Measurements from ENCODE around the gene POMT1. TPM values are rescaled to one million over a fixed set of nuclear protein-coding genes. Genes with fewer than 3 reads are reported as not detected.

Gene POMT1
- total RNA-seq, 1 donor from 2014 or later: 14.5 TPM

- no peak for DNase-seq (ENCODE audit: extremely low spot score in 2 of 2)
- no peaks in the 10 kb centered on the region for H3K27me3 ChIP-seq
- peaks cover 0 to 89% of the 10 kb centered on the region in 2 donors for H3K36me3 ChIP-seq
- H3K9me3 ChIP-seq: no peaks in the 10 kb centered on the region
- no peak overlapping the region for H3K27ac ChIP-seq
- intact Hi-C loops (cut with DNase I): no loop called here
- no peaks in the 10 kb centered on the region for H3K4me1 ChIP-seq
- H3K4me3 ChIP-seq: no peak overlapping the region
- TF ChIP-seq POLR2AphosphoS5 (IDR thresholded peaks at IDR 0.05; ENCODE audit: insufficient read depth in 1 of 2, low read depth in 1 of 2) (no peak), CTCF (IDR thresholded peaks at IDR 0.05) (no peak), POLR2A (IDR thresholded peaks at IDR 0.05) (no peak)
Measured at GRCh38 chr9:131461166-131461565, 41.6 kb upstream of the POMT1 start.

GRCh38 chr9:131464354-131465000, 38.2 kb upstream of the POMT1 start:
- peaks cover 0 to 86% of the 10 kb centered on the region in 2 donors for H3K36me3 ChIP-seq

GRCh38 chr9:131465401-131465800, 37.3 kb upstream of the POMT1 start:
- intact Hi-C loops (cut with DNase I): no loop called here
- Histone ChIP-seq H3K4me3 (no peak overlapping the region), H3K27ac (no peak overlapping the region), H3K36me3 (peaks cover 0 to 88% of the 10 kb centered on the region in 2 donors), H3K27me3 (no peaks in the 10 kb centered on the region), H3K4me1 (no peaks in the 10 kb centered on the region), H3K9me3 (no peaks in the 10 kb centered on the region)
- TF ChIP-seq CTCF (IDR thresholded peaks at IDR 0.05): no peak
- no peak for TF ChIP-seq POLR2AphosphoS5 (IDR thresholded peaks at IDR 0.05; ENCODE audit: insufficient read depth in 1 of 2, low read depth in 1 of 2)
- DNase-seq (ENCODE audit: extremely low spot score in 2 of 2): no peak

More at GRCh38 chr9:131464354-131465000, 38.2 kb upstream of the POMT1 start:
- no peak for DNase-seq (ENCODE audit: extremely low spot score in 2 of 2)
- Histone ChIP-seq H3K27ac (no peak overlapping the region), H3K9me3 (no peaks in the 10 kb centered on the region), H3K27me3 (no peaks in the 10 kb centered on the region), H3K4me3 (no peak overlapping the region), H3K4me1 (no peaks in the 10 kb centered on the region)
- intact Hi-C loops (cut with DNase I): no loop called here
- no peak for TF ChIP-seq POLR2AphosphoS5 (IDR thresholded peaks at IDR 0.05; ENCODE audit: insufficient read depth in 1 of 2, low read depth in 1 of 2)
- no peak for TF ChIP-seq CTCF (IDR thresholded peaks at IDR 0.05)
- TF ChIP-seq POLR2A (IDR thresholded peaks at IDR 0.05): no peak

- peaks cover 0 to 90% of the 10 kb centered on the region in 2 donors for H3K36me3 ChIP-seq
- no peak for DNase-seq (ENCODE audit: extremely low spot score in 2 of 2)
Measured at GRCh38 chr9:131467214-131467935, 35.3 kb upstream of the POMT1 start.

More at GRCh38 chr9:131467214-131467935, 35.3 kb upstream of the POMT1 start:
- Histone ChIP-seq H3K4me1 (no peaks in the 10 kb centered on the region), H3K27ac (no peak overlapping the region), H3K4me3 (no peak overlapping the region), H3K9me3 (no peaks in the 10 kb centered on the region), H3K27me3 (no peaks in the 10 kb centered on the region)
- no peak for TF ChIP-seq POLR2A (IDR thresholded peaks at IDR 0.05)
- TF ChIP-seq POLR2AphosphoS5 (IDR thresholded peaks at IDR 0.05; ENCODE audit: insufficient read depth in 1 of 2, low read depth in 1 of 2): no peak
- TF ChIP-seq CTCF (IDR thresholded peaks at IDR 0.05): no peak
- intact Hi-C loops (cut with DNase I): no loop called here
